Measurements from ENCODE around the gene FGFBP3.

DNA sequence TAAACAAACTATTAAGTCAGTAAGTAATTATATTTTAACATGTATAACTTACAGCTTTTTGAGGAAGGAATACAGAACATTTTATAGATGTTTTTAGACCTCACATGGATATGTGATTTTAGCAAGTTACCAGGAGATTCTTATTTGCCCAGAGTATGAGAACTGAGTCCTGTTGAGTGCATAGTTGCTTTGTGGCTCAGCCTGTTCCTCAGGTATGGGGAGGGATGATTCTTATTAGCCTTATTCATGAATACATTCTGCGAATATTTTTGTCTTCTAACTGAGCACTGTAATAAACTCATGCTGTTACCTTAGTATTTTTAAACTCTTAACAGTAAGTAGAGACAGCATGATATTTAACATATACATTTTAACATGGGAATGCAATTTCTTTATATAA lies 32.1 kb upstream of the FGFBP3 start:
- TF ChIP-seq, protein P1, sequence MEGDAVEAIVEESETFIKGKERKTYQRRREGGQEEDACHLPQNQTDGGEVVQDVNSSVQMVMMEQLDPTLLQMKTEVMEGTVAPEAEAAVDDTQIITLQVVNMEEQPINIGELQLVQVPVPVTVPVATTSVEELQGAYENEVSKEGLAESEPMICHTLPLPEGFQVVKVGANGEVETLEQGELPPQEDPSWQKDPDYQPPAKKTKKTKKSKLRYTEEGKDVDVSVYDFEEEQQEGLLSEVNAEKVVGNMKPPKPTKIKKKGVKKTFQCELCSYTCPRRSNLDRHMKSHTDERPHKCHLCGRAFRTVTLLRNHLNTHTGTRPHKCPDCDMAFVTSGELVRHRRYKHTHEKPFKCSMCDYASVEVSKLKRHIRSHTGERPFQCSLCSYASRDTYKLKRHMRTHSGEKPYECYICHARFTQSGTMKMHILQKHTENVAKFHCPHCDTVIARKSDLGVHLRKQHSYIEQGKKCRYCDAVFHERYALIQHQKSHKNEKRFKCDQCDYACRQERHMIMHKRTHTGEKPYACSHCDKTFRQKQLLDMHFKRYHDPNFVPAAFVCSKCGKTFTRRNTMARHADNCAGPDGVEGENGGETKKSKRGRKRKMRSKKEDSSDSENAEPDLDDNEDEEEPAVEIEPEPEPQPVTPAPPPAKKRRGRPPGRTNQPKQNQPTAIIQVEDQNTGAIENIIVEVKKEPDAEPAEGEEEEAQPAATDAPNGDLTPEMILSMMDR (IDR thresholded peaks at IDR 0.05), result no peak
- TF ChIP-seq EP300 (IDR thresholded peaks at IDR 0.05; ENCODE audit: low read depth), result no peak
- no peak for TF ChIP-seq POLR2A (IDR thresholded peaks at IDR 0.05)
- no peak for TF ChIP-seq POLR2AphosphoS5 (IDR thresholded peaks at IDR 0.05)
